Liver (tissue), 9 donors: ENCODE data around the gene BRSK1. TPM values are rescaled to one million over a fixed set of nuclear protein-coding genes. Genes with fewer than 3 reads are reported as not detected.

Experiments used
- DNase-seq: peaks from one replicate; pipeline ENCODE4 v3.0.0-alpha.2; 2017; ENCODE audit warnings: low spot score
- H3K27ac ChIP-seq, 2 donors: one replicate each; pipeline ENCODE4 v1.7.0; 2013; ENCODE audit warnings: inconsistent platforms in 2 of 2, low read length in 2 of 2, control low read depth in 1 of 2, low read depth in 1 of 2, mild to moderate bottlenecking in 1 of 2
- H3K27me3 ChIP-seq, 4 donors: one replicate each; pipeline versions ENCODE4 v1.6.1 to v1.7.0; 2013; ENCODE audit warnings: low read length in 3 of 4, inconsistent platforms in 1 of 4, mild to moderate bottlenecking in 1 of 4, moderate library complexity in 1 of 4; ENCODE audit not compliant: control insufficient read depth in 4 of 4, insufficient read depth in 4 of 4
- H3K36me3 ChIP-seq, 4 donors: one replicate each; pipeline versions ENCODE4 v1.6.1 to v1.7.0; 2013; ENCODE audit warnings: low read length in 3 of 4, mild to moderate bottlenecking in 3 of 4, low read depth in 1 of 4, moderate library complexity in 1 of 4; ENCODE audit not compliant: control insufficient read depth in 4 of 4, insufficient read depth in 3 of 4
- H3K4me1 ChIP-seq, 4 donors: one replicate each; pipeline versions ENCODE4 v1.6.1 to v1.7.0; 2013; ENCODE audit warnings: low read length in 3 of 4, mild to moderate bottlenecking in 3 of 4, moderate library complexity in 1 of 4; ENCODE audit not compliant: control insufficient read depth in 4 of 4, insufficient read depth in 4 of 4
- H3K4me3 ChIP-seq, 3 donors: one replicate each; pipeline versions ENCODE4 v1.6.1 to v1.7.0; 2013; ENCODE audit warnings: low read length in 3 of 3, control low read depth in 1 of 3, low read depth in 1 of 3, mild to moderate bottlenecking in 1 of 3
- H3K9ac ChIP-seq, 2 donors: one replicate each; pipeline ENCODE4 v1.7.0; 2013; ENCODE audit warnings: low read length in 2 of 2, mild to moderate bottlenecking in 2 of 2, moderate library complexity in 2 of 2, control low read depth in 1 of 2, low read depth in 1 of 2
- H3K9me3 ChIP-seq, 4 donors: one replicate each; pipeline versions ENCODE4 v1.6.1 to v1.7.0; 2013; ENCODE audit warnings: low read length in 3 of 4; ENCODE audit not compliant: control insufficient read depth in 4 of 4
- EGR1 ChIP-seq, 2 donors: IDR thresholded peaks; 2 replicates each; pipeline ENCODE4 v1.6.1; 2016 to 2018; ENCODE audit warnings: antibody characterized with exemption in 2 of 2, low read depth in 2 of 2
- FOXA2 ChIP-seq: IDR thresholded peaks from 2 replicates; pipeline ENCODE4 v1.6.1; 2016; ENCODE audit warnings: antibody characterized with exemption
- GABPA ChIP-seq, 2 donors: IDR thresholded peaks in 1 of 2; conservative IDR thresholded peaks in 1 of 2; 2 replicates each; pipeline ENCODE4 v1.6.1; 2016; ENCODE audit warnings: antibody characterized with exemption in 2 of 2, mild to moderate bottlenecking in 1 of 2, moderate library complexity in 1 of 2
- HNF4G ChIP-seq: IDR thresholded peaks from 2 replicates; pipeline ENCODE4 v1.6.1; 2016; ENCODE audit warnings: antibody characterized with exemption
- RXRA ChIP-seq, 2 donors: IDR thresholded peaks; 2 replicates each; pipeline ENCODE4 v1.6.1; 2017 to 2018; ENCODE audit warnings: antibody characterized with exemption in 2 of 2, mild to moderate bottlenecking in 1 of 2
- SP1 ChIP-seq: IDR thresholded peaks from 2 replicates; pipeline ENCODE4 v1.6.1; 2018; ENCODE audit warnings: antibody characterized with exemption, mild to moderate bottlenecking
- TAF1 ChIP-seq: conservative IDR thresholded peaks from 2 replicates; pipeline ENCODE4 v1.6.1; 2016; ENCODE audit warnings: antibody characterized with exemption, mild to moderate bottlenecking
- YY1 ChIP-seq: IDR thresholded peaks from 2 replicates; pipeline ENCODE4 v1.6.1; 2016; ENCODE audit warnings: antibody characterized with exemption, mild to moderate bottlenecking
- WGBS: extraction: QIAGEN DNeasy Blood & Tissue Kit; methylation state at CpG from one replicate; pipeline ENCODE4 v1.1.7; 2013; 5-methylcytosine and 5-hydroxymethylcytosine counted together
- polyA plus RNA-seq, 2 donors: library from polyadenylated mRNA; stranded (reverse) in 1 of 2; unstranded in 1 of 2; fragments of 200-250 nt in 1 of 2; fragments of >200 nt in 1 of 2; fragmentation: Nextera tagmentation in 1 of 2; extraction: Ambion mirVana in 1 of 2; gene quantifications; one replicate each; pipeline versions ENCODE4 v1.2.1 to v1.2.3, GENCODE V29; 2013 to 2015
- total RNA-seq, 2 donors: library from RNA; depleted of rRNA; stranded (reverse); fragments of >200 nt; gene quantifications; one replicate each; pipeline ENCODE4 v1.2.3, GENCODE V29; 2014
- TF ChIP-seq, protein P1 (sequence below): IDR thresholded peaks from 2 replicates; pipeline ENCODE4 v1.6.1; 2016; ENCODE audit warnings: antibody characterized with exemption
- TF ChIP-seq, protein P2 (sequence below): IDR thresholded peaks from 2 replicates; pipeline ENCODE4 v1.6.1; 2016; ENCODE audit warnings: antibody characterized with exemption, mild to moderate bottlenecking
- TF ChIP-seq, protein P3 (sequence below): fragments of 150-350 bp; IDR thresholded peaks from 2 replicates; pipeline ENCODE4 v1.5.1; 2017; ENCODE audit warnings: improper control_type of control experiment, low read depth, low read length; ENCODE audit not compliant: missing input control
- TF ChIP-seq, protein P4 (sequence below): IDR thresholded peaks from 2 replicates; pipeline ENCODE4 v1.6.1; 2016; ENCODE audit warnings: antibody characterized with exemption
- donor health status: healthy.
- donor health status: healthy.
- donor health status: healthy.
- donor health status: healthy.
- donor health status: healthy.

Gene BRSK1
- total and polyA plus RNA-seq, 4 donors: 0.10 to 0.65 (median 0.42) TPM; not detected in 1

DNA sequence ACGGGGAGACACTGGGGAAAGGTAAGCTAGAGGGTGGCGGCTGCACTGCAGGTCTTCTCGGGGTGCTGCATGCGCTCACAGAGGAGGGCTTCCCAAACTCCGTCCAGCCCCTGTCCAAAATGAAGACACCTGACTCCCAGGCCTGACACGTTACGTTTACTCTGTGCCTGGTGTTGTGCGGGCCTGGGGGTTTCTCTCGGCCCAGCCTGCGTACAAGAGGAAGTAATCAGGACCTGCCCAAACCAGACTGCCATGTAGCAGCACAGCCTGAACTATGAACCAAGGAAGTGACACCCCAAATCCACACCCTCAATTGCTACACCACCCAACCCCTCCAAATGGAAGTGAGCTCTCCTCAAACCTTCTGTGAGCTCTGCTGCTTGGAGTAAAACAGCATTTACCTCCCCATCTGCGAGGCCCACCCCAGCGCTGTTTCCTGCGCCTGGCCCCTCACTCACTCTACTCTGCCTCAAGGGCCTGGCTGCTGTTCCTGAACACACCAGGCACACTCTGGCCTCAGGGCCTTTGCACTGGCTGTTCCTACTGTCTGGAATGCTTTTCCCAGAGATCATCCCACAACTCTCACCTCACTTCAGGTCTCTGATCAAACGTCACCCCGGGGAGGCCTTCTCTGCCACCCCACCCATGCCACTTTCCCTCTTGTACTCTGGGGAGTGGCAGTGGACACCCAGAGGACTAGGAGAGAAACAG is 6.9 kb upstream of the BRSK1 start:
- Histone ChIP-seq H3K4me1 (peaks cover 7 to 15% (median 10%) of the 10 kb centered on the region in 4 donors), H3K9ac (no peak overlapping the region), H3K4me3 (no peak overlapping the region), H3K9me3 (no peaks in the 10 kb centered on the region), H3K27me3 (no peaks in the 10 kb centered on the region), H3K27ac (no peak overlapping the region), H3K36me3 (peaks cover 3 to 35% (median 7%) of the 10 kb centered on the region in 4 donors)
- WGBS: 89% methylated on average over 15 of the region's 15 CpGs
- TF ChIP-seq, protein P1, sequence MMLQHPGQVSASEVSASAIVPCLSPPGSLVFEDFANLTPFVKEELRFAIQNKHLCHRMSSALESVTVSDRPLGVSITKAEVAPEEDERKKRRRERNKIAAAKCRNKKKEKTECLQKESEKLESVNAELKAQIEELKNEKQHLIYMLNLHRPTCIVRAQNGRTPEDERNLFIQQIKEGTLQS: no peak
- TF ChIP-seq HNF4G (no peak), YY1 (no peak)
- no peak for DNase-seq

DNA sequence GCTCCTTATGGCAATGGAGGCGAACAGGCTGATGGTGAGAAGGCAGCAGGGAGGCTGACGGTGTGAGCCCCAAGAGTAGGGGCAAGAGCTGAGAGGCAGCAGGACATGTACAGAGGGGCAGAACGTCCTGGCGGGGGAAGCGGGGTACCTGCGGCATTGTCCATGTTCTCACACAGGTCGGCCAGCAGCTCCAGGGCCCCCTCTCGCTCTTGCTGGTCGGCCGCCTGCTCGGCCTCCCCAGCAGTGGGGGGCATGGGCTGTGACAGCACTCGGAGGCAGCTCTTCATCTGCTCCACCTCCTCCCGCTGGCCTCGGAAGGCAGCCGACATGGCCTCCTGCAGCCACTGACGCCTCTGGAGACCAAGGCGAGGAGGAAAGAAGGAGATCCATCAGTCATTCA is 6.3 kb upstream of the BRSK1 start:
- WGBS: 93% methylated on average over 17 of the region's 17 CpGs
- Histone ChIP-seq H3K4me3 (no peak overlapping the region), H3K9ac (no peak overlapping the region), H3K4me1 (peaks cover 7 to 15% (median 10%) of the 10 kb centered on the region in 4 donors), H3K27ac (no peak overlapping the region), H3K36me3 (peaks cover 3 to 33% (median 5%) of the 10 kb centered on the region in 4 donors), H3K9me3 (no peaks in the 10 kb centered on the region), H3K27me3 (no peaks in the 10 kb centered on the region)
- no peak for DNase-seq
- TF ChIP-seq, protein P2, sequence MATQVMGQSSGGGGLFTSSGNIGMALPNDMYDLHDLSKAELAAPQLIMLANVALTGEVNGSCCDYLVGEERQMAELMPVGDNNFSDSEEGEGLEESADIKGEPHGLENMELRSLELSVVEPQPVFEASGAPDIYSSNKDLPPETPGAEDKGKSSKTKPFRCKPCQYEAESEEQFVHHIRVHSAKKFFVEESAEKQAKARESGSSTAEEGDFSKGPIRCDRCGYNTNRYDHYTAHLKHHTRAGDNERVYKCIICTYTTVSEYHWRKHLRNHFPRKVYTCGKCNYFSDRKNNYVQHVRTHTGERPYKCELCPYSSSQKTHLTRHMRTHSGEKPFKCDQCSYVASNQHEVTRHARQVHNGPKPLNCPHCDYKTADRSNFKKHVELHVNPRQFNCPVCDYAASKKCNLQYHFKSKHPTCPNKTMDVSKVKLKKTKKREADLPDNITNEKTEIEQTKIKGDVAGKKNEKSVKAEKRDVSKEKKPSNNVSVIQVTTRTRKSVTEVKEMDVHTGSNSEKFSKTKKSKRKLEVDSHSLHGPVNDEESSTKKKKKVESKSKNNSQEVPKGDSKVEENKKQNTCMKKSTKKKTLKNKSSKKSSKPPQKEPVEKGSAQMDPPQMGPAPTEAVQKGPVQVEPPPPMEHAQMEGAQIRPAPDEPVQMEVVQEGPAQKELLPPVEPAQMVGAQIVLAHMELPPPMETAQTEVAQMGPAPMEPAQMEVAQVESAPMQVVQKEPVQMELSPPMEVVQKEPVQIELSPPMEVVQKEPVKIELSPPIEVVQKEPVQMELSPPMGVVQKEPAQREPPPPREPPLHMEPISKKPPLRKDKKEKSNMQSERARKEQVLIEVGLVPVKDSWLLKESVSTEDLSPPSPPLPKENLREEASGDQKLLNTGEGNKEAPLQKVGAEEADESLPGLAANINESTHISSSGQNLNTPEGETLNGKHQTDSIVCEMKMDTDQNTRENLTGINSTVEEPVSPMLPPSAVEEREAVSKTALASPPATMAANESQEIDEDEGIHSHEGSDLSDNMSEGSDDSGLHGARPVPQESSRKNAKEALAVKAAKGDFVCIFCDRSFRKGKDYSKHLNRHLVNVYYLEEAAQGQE: no peak
- no peak for TF ChIP-seq EGR1 (IDR thresholded peaks at IDR 0.05; ENCODE audit: low read depth in 2 of 2)
- no peak for TF ChIP-seq RXRA (IDR thresholded peaks at IDR 0.05)
- TF ChIP-seq YY1: no peak
- TF ChIP-seq GABPA (IDR thresholded peaks at IDR 0.05 in 1 of 2, conservative IDR thresholded peaks at IDR 0.05 in 1 of 2): no peak
- TF ChIP-seq TAF1: no peak
- TF ChIP-seq HNF4G: no peak
- TF ChIP-seq SP1: no peak
- TF ChIP-seq, protein P3, sequence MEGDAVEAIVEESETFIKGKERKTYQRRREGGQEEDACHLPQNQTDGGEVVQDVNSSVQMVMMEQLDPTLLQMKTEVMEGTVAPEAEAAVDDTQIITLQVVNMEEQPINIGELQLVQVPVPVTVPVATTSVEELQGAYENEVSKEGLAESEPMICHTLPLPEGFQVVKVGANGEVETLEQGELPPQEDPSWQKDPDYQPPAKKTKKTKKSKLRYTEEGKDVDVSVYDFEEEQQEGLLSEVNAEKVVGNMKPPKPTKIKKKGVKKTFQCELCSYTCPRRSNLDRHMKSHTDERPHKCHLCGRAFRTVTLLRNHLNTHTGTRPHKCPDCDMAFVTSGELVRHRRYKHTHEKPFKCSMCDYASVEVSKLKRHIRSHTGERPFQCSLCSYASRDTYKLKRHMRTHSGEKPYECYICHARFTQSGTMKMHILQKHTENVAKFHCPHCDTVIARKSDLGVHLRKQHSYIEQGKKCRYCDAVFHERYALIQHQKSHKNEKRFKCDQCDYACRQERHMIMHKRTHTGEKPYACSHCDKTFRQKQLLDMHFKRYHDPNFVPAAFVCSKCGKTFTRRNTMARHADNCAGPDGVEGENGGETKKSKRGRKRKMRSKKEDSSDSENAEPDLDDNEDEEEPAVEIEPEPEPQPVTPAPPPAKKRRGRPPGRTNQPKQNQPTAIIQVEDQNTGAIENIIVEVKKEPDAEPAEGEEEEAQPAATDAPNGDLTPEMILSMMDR: no peak
- TF ChIP-seq, protein P4, sequence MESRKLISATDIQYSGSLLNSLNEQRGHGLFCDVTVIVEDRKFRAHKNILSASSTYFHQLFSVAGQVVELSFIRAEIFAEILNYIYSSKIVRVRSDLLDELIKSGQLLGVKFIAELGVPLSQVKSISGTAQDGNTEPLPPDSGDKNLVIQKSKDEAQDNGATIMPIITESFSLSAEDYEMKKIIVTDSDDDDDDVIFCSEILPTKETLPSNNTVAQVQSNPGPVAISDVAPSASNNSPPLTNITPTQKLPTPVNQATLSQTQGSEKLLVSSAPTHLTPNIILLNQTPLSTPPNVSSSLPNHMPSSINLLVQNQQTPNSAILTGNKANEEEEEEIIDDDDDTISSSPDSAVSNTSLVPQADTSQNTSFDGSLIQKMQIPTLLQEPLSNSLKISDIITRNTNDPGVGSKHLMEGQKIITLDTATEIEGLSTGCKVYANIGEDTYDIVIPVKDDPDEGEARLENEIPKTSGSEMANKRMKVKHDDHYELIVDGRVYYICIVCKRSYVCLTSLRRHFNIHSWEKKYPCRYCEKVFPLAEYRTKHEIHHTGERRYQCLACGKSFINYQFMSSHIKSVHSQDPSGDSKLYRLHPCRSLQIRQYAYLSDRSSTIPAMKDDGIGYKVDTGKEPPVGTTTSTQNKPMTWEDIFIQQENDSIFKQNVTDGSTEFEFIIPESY: no peak
- no peak for TF ChIP-seq FOXA2
